HFF-Myc (cell line): ENCODE measurements around the gene PRKG1.

ENCODE experiments used
- DNase-seq: peaks from one replicate; pipeline ENCODE4 v3.0.0-alpha.2; 2011; ENCODE audit warnings: low read depth; ENCODE audit errors: extremely low read depth
- H3K4me3 ChIP-seq: replicated peaks from 2 replicates; pipeline ENCODE4 v1.5.1; 2011; ENCODE audit warnings: low read depth, mild to moderate bottlenecking, control low read depth, low read length
- CTCF ChIP-seq: IDR thresholded peaks from 2 replicates; pipeline ENCODE4 v1.5.1; 2012; ENCODE audit warnings: mild to moderate bottlenecking, low read depth, low read length, control low read depth; ENCODE audit errors: missing control alignments

The PRKG1 gene

GRCh38 chr10:51357170-51357569, 282.9 kb downstream of the PRKG1 start:
- no peak overlapping the region for H3K4me3 ChIP-seq
- no peak for DNase-seq
- TF ChIP-seq CTCF: no peak

GRCh38 chr10:51358227-51358626, 283.9 kb downstream of the PRKG1 start:
- H3K4me3 ChIP-seq: no peak overlapping the region
- TF ChIP-seq CTCF: no peak
- DNase-seq: no peak

GRCh38 chr10:51363415-51363814, 289.1 kb downstream of the PRKG1 start:
- TF ChIP-seq CTCF: no peak
- no peak for DNase-seq

GRCh38 chr10:51364674-51365073, 290.4 kb downstream of the PRKG1 start:
- no peak for DNase-seq
- no peak for TF ChIP-seq CTCF
- H3K4me3 ChIP-seq: no peak overlapping the region

More at GRCh38 chr10:51363415-51363814, 289.1 kb downstream of the PRKG1 start:
- H3K4me3 ChIP-seq: no peak overlapping the region

- TF ChIP-seq CTCF: no peak
- DNase-seq: no peak
- H3K4me3 ChIP-seq: no peak overlapping the region
Observed at GRCh38 chr10:51366044-51366443, 291.8 kb downstream of the PRKG1 start.

GRCh38 chr10:51367127-51367526, 292.8 kb downstream of the PRKG1 start:
- no peak for TF ChIP-seq CTCF
- no peak for DNase-seq
- H3K4me3 ChIP-seq: no peak overlapping the region

- TF ChIP-seq CTCF: no peak
- no peak overlapping the region for H3K4me3 ChIP-seq
- no peak for DNase-seq
Observed at GRCh38 chr10:51367694-51368093, 293.4 kb downstream of the PRKG1 start.
